Brain microvascular endothelial cell (primary cell): Measurements from ENCODE around the gene CEP112.

Experiments
- DNase-seq: peaks from one replicate; pipeline ENCODE4 v3.0.0-alpha.2; 2020
- H3K27ac ChIP-seq: fragments of 250-450 bp; sonication (Bioruptor Pico); 2 replicates; pipeline ENCODE4 v1.5.1; 2020; ENCODE audit warnings: mild to moderate bottlenecking, moderate library complexity
- H3K27me3 ChIP-seq: fragments of 250-450 bp; sonication (Bioruptor Pico); replicated peaks from 2 replicates; pipeline ENCODE4 v1.5.1; 2020; ENCODE audit warnings: mild to moderate bottlenecking
- H3K36me3 ChIP-seq: fragments of 250-450 bp; sonication (Bioruptor Pico); replicated peaks from 2 replicates; pipeline ENCODE4 v1.5.1; 2020; ENCODE audit warnings: mild to moderate bottlenecking
- H3K4me3 ChIP-seq: 2 replicates; pipeline ENCODE4 v1.5.1; 2011; ENCODE audit warnings: low read depth, mild to moderate bottlenecking, control low read depth, low read length, moderate library complexity
- in situ Hi-C: cut with HindIII; loops from 2 replicates; pipeline ENCODE4 v1.10.0; 2017; ENCODE audit warnings: low sequenced_read_pairs, low pct_ligation_motif_present
- TF ChIP-seq, protein P1 (sequence below): IDR thresholded peaks from 2 replicates; pipeline ENCODE4 v1.5.1; 2011; ENCODE audit warnings: low read depth, mild to moderate bottlenecking, moderate library complexity, low read length, control low read depth, inconsistent platforms; ENCODE audit errors: missing control alignments

The CEP112 gene

DNA sequence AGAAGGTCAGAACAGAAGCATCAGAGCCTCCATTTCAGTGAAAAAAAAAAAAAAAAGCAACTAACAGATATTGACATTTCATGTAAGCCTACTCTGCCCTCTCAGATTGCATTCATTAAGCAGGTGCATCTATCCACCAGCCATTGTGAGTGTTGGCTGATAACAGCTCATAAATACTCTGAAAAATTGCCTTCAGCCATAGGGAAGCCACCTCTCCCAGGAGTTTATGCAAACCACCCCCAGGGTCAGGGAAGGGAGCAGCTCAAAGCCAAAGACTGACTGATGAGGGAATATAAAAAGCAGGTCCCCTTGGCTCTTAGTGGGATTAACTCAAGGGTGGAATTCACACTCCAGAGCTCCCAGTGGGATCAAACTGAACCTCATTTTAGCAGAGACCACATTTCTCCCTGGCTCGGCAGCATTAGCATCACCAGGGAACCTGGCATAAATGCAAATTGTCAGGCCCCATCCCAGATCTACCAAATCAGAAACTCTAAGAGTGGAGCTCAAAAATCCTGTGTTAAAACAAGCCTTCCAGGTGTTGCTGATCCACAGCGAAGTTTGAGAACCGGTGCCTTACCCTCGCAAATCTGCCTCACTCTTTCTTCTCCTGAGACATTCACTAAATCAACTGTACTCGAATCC lies 23.1 kb upstream of the CEP112 start:
- no peak for DNase-seq
- Histone ChIP-seq H3K27me3 (no peaks in the 10 kb centered on the region), H3K4me3 (no peak overlapping the region), H3K27ac (no peak overlapping the region), H3K36me3 (no peaks in the 10 kb centered on the region)
- TF ChIP-seq, protein P1, sequence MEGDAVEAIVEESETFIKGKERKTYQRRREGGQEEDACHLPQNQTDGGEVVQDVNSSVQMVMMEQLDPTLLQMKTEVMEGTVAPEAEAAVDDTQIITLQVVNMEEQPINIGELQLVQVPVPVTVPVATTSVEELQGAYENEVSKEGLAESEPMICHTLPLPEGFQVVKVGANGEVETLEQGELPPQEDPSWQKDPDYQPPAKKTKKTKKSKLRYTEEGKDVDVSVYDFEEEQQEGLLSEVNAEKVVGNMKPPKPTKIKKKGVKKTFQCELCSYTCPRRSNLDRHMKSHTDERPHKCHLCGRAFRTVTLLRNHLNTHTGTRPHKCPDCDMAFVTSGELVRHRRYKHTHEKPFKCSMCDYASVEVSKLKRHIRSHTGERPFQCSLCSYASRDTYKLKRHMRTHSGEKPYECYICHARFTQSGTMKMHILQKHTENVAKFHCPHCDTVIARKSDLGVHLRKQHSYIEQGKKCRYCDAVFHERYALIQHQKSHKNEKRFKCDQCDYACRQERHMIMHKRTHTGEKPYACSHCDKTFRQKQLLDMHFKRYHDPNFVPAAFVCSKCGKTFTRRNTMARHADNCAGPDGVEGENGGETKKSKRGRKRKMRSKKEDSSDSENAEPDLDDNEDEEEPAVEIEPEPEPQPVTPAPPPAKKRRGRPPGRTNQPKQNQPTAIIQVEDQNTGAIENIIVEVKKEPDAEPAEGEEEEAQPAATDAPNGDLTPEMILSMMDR, result no peak
- in situ Hi-C loops, result no loop called here

DNA sequence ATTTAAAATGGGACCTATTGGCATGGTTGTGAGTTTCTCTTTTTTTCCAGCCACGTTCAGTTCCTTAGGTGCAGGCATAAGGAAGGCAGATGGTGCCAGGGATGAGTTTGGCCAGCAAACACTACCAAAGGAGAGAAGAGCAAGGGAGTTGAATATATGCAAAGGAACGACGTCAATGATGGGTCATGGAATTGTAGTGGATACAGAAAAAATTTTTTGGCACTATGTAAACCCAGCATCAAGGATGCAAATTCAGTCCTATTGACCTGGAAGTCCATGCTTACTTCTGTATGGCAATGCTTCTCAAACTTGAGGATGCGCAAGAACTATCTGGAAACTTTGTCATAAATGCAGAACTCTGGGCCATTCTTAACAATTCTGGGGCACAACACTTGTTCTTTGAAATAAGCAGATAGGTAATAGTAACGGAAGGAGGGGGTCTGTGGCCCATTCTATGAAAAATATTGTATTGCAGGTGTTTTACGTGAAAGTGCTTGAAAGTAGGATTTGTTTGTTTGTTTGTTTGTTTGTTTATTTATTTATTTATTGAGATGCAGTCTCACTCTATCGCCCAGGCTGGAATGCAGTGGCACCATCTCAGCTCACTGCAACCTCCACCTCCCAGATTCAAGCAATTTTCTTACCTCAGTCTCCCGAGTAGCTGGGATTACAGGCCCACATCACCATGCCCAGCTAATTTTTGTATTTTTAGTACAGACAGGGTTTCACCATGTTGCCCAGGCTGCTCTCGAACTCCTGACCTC lies 19.3 kb upstream of the CEP112 start:
- H3K4me3 ChIP-seq, result no peak overlapping the region
- DNase-seq, result no peak
- in situ Hi-C loops, result no loop called here
- H3K36me3 ChIP-seq, result no peaks in the 10 kb centered on the region
- TF ChIP-seq, protein P1, result no peak
- H3K27me3 ChIP-seq, result no peaks in the 10 kb centered on the region
- H3K27ac ChIP-seq, result no peak overlapping the region

DNA sequence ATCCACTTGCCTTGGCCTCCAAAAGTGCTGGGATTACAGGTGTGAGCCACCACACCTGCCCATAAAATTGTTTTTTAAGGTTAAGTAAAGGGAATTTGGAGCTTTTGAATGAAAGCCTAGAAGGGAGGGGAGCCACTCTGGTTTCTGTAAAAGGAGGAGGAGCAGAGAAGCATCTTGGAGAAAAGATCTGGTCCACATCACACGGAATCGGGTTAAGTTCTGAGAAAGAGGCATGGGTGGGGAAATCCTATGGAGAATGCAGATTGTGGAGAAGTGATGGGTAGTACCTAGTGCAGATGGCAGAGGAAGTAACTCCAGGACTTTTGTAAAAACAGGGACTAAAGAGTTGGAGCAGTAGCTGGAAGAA lies 18.3 kb upstream of the CEP112 start:
- TF ChIP-seq, protein P1, result no peak
- Histone ChIP-seq H3K27me3 (no peaks in the 10 kb centered on the region), H3K4me3 (no peak overlapping the region), H3K27ac (no peak overlapping the region), H3K36me3 (no peaks in the 10 kb centered on the region)
- in situ Hi-C loops, result no loop called here
- no peak for DNase-seq

DNA sequence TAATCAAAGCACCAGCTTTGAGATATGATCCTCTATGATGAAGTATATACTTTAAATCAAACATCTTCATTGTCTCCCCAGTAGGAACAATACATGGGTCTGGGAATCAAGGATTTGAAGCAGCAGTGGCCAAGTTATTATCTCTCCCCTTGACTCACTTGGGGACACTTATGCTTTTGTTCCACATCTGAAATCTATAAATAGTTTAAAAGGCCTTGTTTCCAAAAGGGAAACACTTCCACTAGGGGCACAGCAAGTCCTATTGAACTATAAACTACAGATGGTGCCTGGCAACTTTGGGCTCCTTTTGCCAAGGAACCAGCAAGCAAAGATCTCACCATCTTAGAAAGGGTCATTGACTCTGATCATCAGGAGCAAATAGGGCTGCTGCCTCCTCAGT lies 16.0 kb upstream of the CEP112 start:
- Histone ChIP-seq H3K4me3 (no peak overlapping the region), H3K27me3 (no peaks in the 10 kb centered on the region), H3K27ac (no peak overlapping the region), H3K36me3 (no peaks in the 10 kb centered on the region)
- TF ChIP-seq, protein P1, result no peak
- DNase-seq, result no peak
- in situ Hi-C loops, result no loop called here

DNA sequence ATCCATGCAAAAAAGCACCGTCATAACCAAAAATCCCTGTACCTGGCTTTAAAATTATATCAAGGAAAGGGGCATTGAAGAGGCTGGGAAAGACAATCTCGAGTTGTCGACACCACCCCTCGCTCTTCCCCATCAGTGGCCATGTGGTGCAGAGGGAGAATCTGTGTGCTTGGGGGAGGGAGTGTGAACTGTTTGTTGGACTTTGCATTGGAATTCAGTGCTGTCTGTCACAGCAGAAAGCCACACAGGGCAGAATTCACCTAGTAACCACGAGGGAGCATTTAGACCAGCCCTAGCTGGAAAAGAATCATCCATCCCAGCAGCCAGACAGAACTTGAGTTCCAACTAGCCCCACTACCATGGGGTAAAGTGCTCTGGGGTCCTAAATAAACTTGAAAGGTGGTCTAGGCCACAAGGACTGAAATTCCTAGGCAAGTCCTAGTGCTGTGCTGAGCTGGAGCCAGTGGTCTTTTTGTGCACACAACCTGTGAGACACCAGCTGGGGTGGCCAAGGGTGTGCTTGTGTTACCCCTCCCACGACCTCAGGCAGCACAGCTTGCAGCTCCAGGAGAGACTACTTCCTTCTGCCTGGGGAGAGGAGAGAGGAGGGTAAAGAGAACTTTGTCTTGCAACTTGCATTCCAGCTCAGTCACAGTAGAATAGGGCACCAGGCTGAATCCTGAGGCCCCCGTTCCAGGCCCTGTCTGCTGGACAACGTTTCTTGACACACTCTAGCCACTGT lies 11.5 kb upstream of the CEP112 start:
- Histone ChIP-seq H3K36me3 (no peaks in the 10 kb centered on the region), H3K4me3 (no peak overlapping the region), H3K27ac (no peak overlapping the region), H3K27me3 (no peaks in the 10 kb centered on the region)
- TF ChIP-seq, protein P1, result no peak
- in situ Hi-C loops, result no loop called here
- DNase-seq, result no peak
